Erythroblast (primary cell): Measurements from ENCODE around the gene TBC1D16.

ENCODE experiments used
- DNase-seq, 2 experiments: peaks; one replicate each; lab custom pipeline; 2025; lab: John Stamatoyannopoulos, UW
- GATA1 ChIP-seq: IDR thresholded peaks from 2 replicates; pipeline ENCODE4 v1.6.1; 2011; ENCODE audit warnings: low read depth, mild to moderate bottlenecking, control low read depth, low read length, moderate library complexity
- POLR2A ChIP-seq: IDR thresholded peaks from 2 replicates; pipeline ENCODE4 v1.6.1; 2011; ENCODE audit warnings: mild to moderate bottlenecking, low read length

Gene TBC1D16

DNA sequence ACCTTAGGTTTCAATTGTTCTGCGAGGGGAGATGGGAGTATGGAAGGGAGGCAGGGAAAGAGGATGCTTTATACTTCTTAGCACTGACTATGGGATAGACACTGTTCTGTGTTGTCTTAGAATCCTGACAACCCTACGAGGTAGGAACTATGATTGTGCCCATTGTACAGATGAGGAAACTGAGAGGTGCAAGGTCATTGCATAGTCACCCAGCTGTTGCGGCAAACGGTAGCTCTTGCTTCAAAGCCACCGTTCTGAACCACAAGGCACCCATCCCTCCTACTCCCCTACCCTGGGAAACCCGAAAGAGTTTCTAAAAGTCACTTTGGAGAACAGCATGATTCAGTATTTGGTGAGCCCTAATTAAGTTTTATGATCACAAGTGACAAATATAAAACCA is 8.3 kb upstream of the TBC1D16 start:
- DNase-seq, result no peak
- TF ChIP-seq POLR2A, result no peak
- TF ChIP-seq GATA1, result no peak

DNA sequence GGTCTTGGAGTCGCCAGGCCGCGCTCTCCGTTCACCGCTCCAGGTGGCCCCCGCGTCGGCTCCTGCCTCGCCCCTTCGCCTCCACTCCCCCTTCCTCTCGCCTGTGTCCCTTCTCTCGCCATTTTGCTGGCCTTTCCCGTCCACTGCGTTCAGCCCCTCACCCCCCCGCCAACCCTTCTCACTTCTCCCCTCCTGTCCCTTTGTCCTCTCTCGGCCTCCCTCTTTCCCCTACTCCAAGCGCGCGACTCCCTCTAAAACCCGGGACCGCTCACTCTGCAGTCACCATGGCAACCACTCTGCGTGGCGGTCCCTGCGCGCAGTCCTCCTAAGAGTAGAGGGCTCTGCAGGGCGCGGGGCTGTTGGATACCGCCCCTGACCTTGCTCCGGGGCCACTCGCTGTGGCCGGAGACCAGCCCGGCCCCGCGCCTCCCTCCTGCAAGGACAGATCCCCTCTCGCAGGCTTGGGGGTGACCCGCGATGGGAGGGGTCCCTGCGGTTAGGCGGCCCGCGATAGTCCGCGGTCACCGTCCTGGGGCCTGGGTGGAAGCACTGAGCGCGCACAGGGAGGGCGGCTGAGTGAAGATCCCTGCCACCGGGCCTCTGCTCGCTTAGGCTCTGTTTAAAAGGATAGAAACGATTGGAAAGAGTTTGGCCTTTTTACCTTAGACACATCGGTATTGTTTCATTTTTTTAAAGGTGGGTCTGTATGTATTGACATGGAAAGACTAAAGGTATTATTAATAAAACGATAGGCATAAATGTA is 1.2 kb upstream of the TBC1D16 start:
- TF ChIP-seq GATA1 (no peak), POLR2A (no peak)
- DNase-seq, result peak; percentile 45 to 46

DNA sequence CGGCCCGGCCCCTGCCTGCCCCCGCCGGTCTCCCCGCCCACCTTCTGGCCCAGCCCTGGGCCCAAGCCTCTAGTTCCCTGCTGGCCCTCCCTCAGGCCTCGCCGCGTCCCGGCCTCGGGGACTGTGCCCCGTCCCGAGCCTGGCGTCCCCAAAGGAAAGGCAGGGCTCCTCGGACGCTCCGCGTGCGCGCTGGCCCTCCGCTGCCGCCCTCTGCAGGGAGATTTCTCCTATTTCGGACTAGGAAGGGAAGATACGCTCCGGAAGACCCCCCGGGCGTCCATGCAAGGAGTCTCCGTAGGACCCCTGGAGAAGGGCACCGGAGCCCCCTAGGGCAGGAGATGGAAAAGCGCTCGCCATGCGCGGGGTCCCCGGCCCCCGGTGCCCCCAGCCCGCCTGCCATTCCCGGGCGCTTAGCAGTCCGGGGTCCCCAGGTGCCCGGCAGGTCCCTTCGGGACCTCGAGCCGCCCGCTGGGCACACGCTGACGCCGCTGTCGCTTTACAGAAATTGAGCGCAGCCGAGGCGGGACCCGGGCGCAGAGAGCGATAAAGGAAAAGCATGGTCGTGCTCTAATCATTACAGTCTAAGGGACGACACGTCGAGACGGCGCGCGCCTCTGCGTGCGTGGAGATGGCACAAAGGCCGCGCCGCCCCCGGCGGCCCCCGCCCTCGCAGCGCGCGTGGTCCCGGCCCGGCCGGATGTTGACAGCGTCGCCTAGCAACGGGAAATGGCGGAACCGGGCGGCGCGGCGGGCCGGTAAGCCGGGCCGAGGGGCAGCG is 454 bp upstream of the TBC1D16 start, which contains the start of gene CCDC40:
Gene CCDC40 (plus strand): TSS at position 706 of the 778 bp plus-strand sequence. CDS start 21 bp downstream, at position 727.
- TF ChIP-seq POLR2A (no peak), GATA1 (no peak)
- DNase-seq, result peak; percentile 71 to 74

DNA sequence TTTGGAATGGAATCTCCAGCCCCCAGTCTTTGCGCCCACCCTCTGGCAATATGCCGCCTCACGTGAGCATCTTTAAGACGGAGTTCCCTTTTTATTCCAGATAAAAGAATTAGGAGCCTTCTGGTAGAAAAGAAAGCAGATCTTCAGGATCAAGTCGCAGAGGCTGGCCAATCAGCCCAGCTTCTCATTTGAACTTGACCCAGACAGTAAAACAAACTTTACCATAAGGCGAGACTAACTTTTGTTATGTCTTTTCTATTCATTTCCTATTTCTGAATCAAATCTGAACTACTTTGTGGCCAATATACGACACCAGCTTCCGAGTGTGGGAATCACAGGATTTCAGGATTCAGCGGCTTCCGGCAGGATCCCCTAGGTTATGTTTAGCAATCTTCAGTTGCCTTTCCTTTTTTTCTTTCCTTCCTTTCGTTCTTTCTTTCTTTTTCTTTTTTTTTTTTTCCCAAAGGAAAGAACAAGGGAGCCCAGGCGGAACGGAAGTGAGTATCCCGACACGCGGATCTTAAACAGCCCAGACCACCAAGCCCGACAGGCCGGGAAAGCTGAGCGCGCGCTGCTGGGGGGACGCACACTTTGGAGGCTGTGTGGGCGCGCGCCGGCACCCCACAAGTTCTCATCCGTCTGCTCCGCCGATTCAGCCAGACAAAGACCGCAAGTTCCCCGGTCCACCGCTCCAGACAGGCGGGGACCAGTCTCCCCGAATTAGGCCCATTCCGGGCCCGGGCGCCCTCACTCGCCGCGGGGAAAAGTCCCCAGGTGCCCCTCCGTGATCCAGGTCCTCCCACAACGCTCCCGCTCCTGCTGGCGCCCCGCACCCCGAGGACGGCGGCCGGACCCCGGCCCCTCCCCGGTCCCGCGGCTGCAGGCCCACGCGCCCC is 633 bp downstream of the TBC1D16 start:
- TF ChIP-seq GATA1 (no peak), POLR2A (no peak)
- peak in 1 of 2 experiments; percentile 16 for DNase-seq

DNA sequence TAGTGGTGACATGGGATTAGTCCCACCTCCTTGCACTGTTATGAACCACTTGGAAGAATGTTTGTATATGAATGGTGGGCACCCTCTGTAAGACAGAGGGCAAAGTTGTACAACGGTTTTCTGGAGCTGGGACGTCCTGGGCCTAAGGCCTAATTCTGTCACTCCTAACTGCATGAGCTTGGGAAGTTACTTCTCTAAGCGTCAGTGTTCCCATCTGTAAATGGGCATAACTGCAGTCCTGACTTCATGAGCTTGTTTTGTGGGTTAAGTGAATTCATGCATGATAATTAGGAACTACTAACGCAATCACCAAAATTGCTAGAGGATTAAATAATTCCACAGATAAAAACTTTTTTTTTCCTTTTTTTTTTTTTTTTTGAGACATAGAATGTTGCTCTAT is 1.8 kb downstream of the TBC1D16 start:
- TF ChIP-seq GATA1 (no peak), POLR2A (no peak)
- no peak for DNase-seq

DNA sequence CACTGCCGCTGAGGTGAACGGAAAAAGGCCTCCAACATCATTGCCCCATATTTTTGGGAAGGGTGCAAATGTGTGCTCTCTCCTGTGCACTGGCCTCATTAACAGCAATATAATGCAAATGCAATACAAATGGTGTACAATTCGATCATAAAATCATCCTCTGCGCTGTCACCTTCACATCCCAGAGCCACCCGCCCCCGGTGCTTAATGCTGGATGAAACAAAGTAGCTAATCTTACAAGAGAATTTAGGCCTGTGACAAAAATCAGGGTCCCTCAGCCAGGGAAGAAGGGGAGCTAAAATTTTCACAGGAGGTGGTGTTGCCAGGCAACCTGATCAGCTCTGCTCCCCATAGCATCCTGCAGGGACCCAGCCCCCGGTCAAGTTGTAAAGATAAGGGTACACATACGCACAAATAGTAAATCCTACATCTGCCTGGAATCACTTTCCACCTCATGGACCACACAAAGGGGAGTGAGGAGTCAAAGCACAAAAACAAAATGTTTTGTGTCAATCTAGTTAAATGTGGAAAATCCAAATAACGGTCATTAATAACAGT is 3.0 kb downstream of the TBC1D16 start:
- DNase-seq, result no peak
- no peak for TF ChIP-seq GATA1
- TF ChIP-seq POLR2A, result no peak

DNA sequence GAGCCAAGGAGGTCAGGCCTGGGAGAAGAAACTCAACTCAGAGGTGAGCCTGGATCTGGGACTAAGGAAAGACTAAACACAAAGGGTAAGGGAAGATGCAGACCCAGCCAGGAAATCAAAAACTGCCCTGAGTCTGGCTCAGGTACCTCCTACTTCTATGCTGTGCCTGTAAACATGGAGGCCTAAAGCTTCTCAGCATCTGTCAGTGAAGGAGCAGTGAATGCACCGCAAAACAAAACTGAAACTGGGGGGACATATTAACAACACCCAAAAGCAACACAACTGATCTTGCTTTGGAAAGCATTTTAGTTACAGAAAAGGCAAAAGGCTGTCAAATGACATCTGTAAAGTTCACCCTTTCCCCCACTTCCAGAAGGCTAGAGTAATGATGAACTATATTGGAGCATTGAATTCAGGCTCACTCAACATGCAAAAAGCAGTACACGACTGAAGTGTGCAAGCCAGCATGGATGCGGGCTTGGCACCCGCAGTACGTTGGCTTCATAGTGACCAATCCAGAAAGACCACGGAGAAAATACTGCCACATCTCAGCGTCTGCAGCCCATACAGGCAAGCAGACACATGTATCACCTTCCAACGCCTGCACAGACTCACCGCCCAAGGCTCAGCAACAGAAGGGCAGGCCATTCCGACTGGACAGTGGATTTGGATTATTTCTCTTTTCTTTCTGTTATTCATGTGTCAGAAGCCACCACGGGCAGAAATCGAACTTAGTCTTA is 3.8 kb downstream of the TBC1D16 start:
- no peak for DNase-seq
- TF ChIP-seq GATA1 (no peak), POLR2A (no peak)

DNA sequence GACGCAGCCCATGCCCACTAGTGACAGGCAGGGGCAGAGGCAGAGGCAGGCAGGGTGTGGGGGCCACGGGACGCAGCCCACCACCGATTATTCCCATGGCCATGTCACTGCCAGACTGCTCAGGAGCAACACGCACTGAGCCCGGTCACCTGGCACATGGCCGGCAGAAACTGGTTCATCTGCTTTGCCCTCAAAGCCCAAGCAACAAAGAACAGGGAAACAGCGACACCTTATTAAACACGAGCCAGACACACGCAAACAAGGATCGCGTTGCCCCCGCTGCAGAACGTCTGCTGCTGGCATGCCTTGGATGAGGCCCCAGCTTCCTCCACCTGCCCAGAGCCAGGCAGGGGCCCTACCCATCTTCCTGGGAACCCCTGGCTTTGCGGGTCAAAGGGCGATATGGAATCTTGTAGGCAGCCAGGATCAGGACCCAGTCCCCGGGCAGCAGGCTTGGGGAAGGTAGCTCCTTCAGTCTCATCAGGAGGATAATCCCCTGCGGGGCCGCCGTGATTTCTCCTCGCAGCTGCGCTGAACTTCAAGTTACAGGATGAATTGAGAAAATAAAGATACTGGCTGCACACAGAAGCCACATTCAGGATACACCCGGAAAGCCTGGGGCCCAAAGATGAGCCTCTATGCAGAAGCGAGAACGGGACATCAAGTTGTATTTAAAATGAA is 4.8 kb downstream of the TBC1D16 start:
- DNase-seq, result no peak
- no peak for TF ChIP-seq GATA1
- TF ChIP-seq POLR2A, result no peak

DNA sequence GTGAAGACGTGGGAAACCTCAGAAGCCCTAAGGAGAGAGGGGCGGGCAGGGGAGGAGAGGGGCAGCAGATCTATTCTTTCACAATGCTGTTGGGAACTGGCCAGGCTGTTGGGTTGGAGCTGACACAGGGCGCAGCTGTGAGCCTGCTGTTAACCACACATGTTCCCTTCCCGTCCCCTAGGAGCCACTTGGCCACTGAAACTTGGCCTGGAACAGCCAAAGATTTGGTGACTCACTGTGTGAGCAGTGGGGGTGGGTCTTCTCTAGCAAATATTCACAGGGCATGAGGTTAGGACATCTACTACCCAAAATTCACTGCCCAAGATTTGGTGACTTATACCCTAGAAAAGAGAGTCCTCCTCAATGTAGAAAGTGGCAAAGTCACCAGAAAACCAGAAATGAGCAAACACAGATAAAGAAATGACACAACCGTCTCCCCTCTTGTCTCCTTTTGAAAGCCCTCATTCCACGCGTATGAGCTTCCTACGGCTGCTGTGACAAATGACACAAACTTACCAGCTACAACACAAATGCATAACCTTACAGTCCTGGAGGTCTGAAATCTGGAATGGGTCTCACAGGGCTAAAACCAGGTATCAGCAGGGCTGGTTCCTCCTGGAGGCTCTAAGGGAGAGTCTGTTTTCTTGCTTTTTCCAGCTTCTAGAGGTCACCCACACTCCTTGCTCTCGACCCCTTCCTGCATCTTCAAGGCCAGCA is 6.3 kb downstream of the TBC1D16 start:
- TF ChIP-seq POLR2A (no peak), GATA1 (no peak)
- no peak for DNase-seq

DNA sequence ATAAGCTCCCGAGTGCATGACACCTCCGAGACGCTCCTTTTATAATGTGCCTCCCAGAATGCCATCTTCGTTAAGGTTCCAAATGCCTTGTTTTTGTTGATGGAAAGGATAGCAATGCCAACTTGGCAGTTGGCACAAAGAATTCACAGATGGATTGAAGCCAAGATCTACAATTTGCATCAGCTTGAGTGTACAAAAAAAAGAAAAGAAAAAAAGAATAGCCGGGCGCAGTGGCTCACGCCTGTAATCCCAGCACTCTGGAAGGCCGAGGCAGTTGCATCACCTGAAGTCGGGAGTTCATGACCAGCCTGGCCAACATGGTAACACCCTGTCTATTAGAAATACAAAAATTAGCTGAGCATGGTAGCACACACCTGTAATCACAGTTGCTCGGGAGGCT is 7.6 kb downstream of the TBC1D16 start:
- no peak for TF ChIP-seq GATA1
- no peak for TF ChIP-seq POLR2A
- no peak for DNase-seq

DNA sequence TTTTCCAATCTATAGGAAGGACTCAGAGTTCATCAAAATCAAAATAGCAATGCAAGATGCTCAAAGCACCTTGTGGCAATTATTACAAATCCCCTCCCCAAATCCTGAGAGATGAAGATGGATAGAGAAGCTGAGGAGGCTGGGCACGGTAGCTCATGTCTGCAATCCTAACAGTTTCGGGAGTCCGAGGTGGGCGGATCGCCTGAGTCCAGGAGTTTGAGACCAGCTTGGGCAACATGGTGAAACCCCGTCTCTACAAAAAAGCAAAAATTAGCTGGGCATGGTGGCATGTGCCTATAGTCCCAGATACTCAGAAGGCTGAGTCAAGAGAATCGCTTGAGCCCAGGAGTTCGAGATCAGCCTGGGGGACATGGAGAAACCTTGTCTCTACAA is 8.6 kb downstream of the TBC1D16 start:
- no peak for DNase-seq
- no peak for TF ChIP-seq GATA1
- no peak for TF ChIP-seq POLR2A
